ENCODE data around the gene NFATC1. TPM values are rescaled to one million over a fixed set of nuclear protein-coding genes. Genes with fewer than 3 reads are reported as not detected.

NFATC1 gene
- total and polyA plus RNA-seq, 5 donors = 14.7 to 25.3 (median 20.3) TPM

- Histone ChIP-seq H3K27ac (ENCODE audit: low read length) (no peak overlapping the region), H3K27me3 (ENCODE audit: control insufficient read depth, insufficient read depth) (no peaks in the 10 kb centered on the region), H3K4me1 (ENCODE audit: control insufficient read depth, insufficient read depth, low read length) (no peaks in the 10 kb centered on the region), H3K4me3 (ENCODE audit: low read length) (no peak overlapping the region), H3K9me3 (ENCODE audit: control insufficient read depth, low read length) (peaks cover 3% of the 10 kb centered on the region)
- 75% methylated on average over 16 of the region's 16 CpGs for WGBS
- intact Hi-C loops (cut with DNase I) = no loop called here
- no peak for ATAC-seq
- peak in 2 of 3 donors; percentile 25 to 29 for DNase-seq
These were observed 144.6 kb downstream of the NFATC1 start for GRCh38 chr18:79540161-79540903.

GRCh38 chr18:79540904-79541282, 145.2 kb downstream of the NFATC1 start:
- H3K27ac ChIP-seq (ENCODE audit: low read length) = no peak overlapping the region
- peaks cover 3% of the 10 kb centered on the region for H3K9me3 ChIP-seq (ENCODE audit: control insufficient read depth, low read length)
- no peaks in the 10 kb centered on the region for H3K27me3 ChIP-seq (ENCODE audit: control insufficient read depth, insufficient read depth)
- WGBS = 73% methylated on average over 12 of the region's 12 CpGs
- intact Hi-C loops (cut with DNase I) = no loop called here
- DNase-seq (peak in 1 of 3 donors; percentile 39), ATAC-seq (no peak)
- no peak overlapping the region for H3K4me3 ChIP-seq (ENCODE audit: low read length)
- H3K4me1 ChIP-seq (ENCODE audit: control insufficient read depth, insufficient read depth, low read length) = no peaks in the 10 kb centered on the region

- WGBS = 92% methylated on average over 2 of the region's 2 CpGs
- Histone ChIP-seq H3K4me1 (ENCODE audit: control insufficient read depth, insufficient read depth, low read length) (no peaks in the 10 kb centered on the region), H3K4me3 (ENCODE audit: low read length) (no peak overlapping the region), H3K27me3 (ENCODE audit: control insufficient read depth, insufficient read depth) (no peaks in the 10 kb centered on the region), H3K9me3 (ENCODE audit: control insufficient read depth, low read length) (peaks cover 3% of the 10 kb centered on the region), H3K27ac (ENCODE audit: low read length) (no peak overlapping the region)
- DNase-seq (no peak), ATAC-seq (no peak)
- intact Hi-C loops (cut with DNase I) = no loop called here
These were observed 146.5 kb downstream of the NFATC1 start for GRCh38 chr18:79542213-79542612.

GRCh38 chr18:79542876-79543750, 147.4 kb downstream of the NFATC1 start:
- Histone ChIP-seq H3K27me3 (ENCODE audit: control insufficient read depth, insufficient read depth) (no peaks in the 10 kb centered on the region), H3K4me3 (ENCODE audit: low read length) (no peak overlapping the region), H3K4me1 (ENCODE audit: control insufficient read depth, insufficient read depth, low read length) (no peaks in the 10 kb centered on the region), H3K27ac (ENCODE audit: low read length) (peak overlapping the region; percentile 10), H3K9me3 (ENCODE audit: control insufficient read depth, low read length) (no peaks in the 10 kb centered on the region)
- ATAC-seq = peak; percentile 85 to 86
- intact Hi-C loops (cut with DNase I) = no loop called here
- DNase-seq = peak; percentile 62 to 89 (median 83)
- 68% methylated on average over 15 of the region's 15 CpGs for WGBS

- DNase-seq (peak in 2 of 3 donors; percentile 84 to 86), ATAC-seq (peak; percentile 52 to 53)
- no peaks in the 10 kb centered on the region for H3K9me3 ChIP-seq (ENCODE audit: control insufficient read depth, low read length)
- intact Hi-C loops (cut with DNase I) = no loop called here
- H3K27me3 ChIP-seq (ENCODE audit: control insufficient read depth, insufficient read depth) = no peaks in the 10 kb centered on the region
- no peaks in the 10 kb centered on the region for H3K4me1 ChIP-seq (ENCODE audit: control insufficient read depth, insufficient read depth, low read length)
- no peak overlapping the region for H3K4me3 ChIP-seq (ENCODE audit: low read length)
- no peak overlapping the region for H3K27ac ChIP-seq (ENCODE audit: low read length)
- 60% methylated on average over 21 of the region's 21 CpGs for WGBS
These were observed 148.2 kb downstream of the NFATC1 start for GRCh38 chr18:79543861-79544385.

- Histone ChIP-seq H3K4me1 (ENCODE audit: control insufficient read depth, insufficient read depth, low read length) (no peaks in the 10 kb centered on the region), H3K27me3 (ENCODE audit: control insufficient read depth, insufficient read depth) (no peaks in the 10 kb centered on the region), H3K4me3 (ENCODE audit: low read length) (no peak overlapping the region), H3K9me3 (ENCODE audit: control insufficient read depth, low read length) (no peaks in the 10 kb centered on the region), H3K27ac (ENCODE audit: low read length) (no peak overlapping the region)
- 47% methylated on average over 23 of the region's 23 CpGs for WGBS
- DNase-seq = peak in 2 of 3 donors; percentile 14 to 37
- intact Hi-C loops (cut with DNase I) = no loop called here
- ATAC-seq = peak; percentile 65
These were observed 148.7 kb downstream of the NFATC1 start for GRCh38 chr18:79544386-79544963.

GRCh38 chr18:79545255-79545654, 149.5 kb downstream of the NFATC1 start:
- Histone ChIP-seq H3K4me1 (ENCODE audit: control insufficient read depth, insufficient read depth, low read length) (no peaks in the 10 kb centered on the region), H3K27me3 (ENCODE audit: control insufficient read depth, insufficient read depth) (no peaks in the 10 kb centered on the region), H3K9me3 (ENCODE audit: control insufficient read depth, low read length) (no peaks in the 10 kb centered on the region), H3K4me3 (ENCODE audit: low read length) (no peak overlapping the region), H3K27ac (ENCODE audit: low read length) (no peak overlapping the region)
- ATAC-seq = no peak
- DNase-seq = peak in 2 of 3 donors; percentile 10 to 46
- 90% methylated on average over 20 of the region's 20 CpGs for WGBS
- intact Hi-C loops (cut with DNase I) = no loop called here

GRCh38 chr18:79545736-79546171, 150.0 kb downstream of the NFATC1 start:
- ATAC-seq (no peak), DNase-seq (peak in 1 of 3 donors; percentile 50)
- H3K4me3 ChIP-seq (ENCODE audit: low read length) = no peak overlapping the region
- WGBS = 84% methylated on average over 18 of the region's 18 CpGs
- H3K27ac ChIP-seq (ENCODE audit: low read length) = no peak overlapping the region
- no peaks in the 10 kb centered on the region for H3K27me3 ChIP-seq (ENCODE audit: control insufficient read depth, insufficient read depth)
- no peaks in the 10 kb centered on the region for H3K9me3 ChIP-seq (ENCODE audit: control insufficient read depth, low read length)
- H3K4me1 ChIP-seq (ENCODE audit: control insufficient read depth, insufficient read depth, low read length) = no peaks in the 10 kb centered on the region
- intact Hi-C loops (cut with DNase I) = no loop called here

GRCh38 chr18:79546781-79547272, 151.1 kb downstream of the NFATC1 start:
- H3K4me1 ChIP-seq (ENCODE audit: control insufficient read depth, insufficient read depth, low read length) = no peaks in the 10 kb centered on the region
- H3K9me3 ChIP-seq (ENCODE audit: control insufficient read depth, low read length) = no peaks in the 10 kb centered on the region
- H3K4me3 ChIP-seq (ENCODE audit: low read length) = no peak overlapping the region
- no peak overlapping the region for H3K27ac ChIP-seq (ENCODE audit: low read length)
- ATAC-seq (no peak), DNase-seq (peak in 2 of 3 donors; percentile 35 to 53)
- H3K27me3 ChIP-seq (ENCODE audit: control insufficient read depth, insufficient read depth) = no peaks in the 10 kb centered on the region
- 85% methylated on average over 23 of the region's 23 CpGs for WGBS
- intact Hi-C loops (cut with DNase I) = no loop called here

- Histone ChIP-seq H3K9me3 (ENCODE audit: control insufficient read depth, low read length) (no peaks in the 10 kb centered on the region), H3K4me3 (ENCODE audit: low read length) (no peak overlapping the region), H3K27ac (ENCODE audit: low read length) (no peak overlapping the region), H3K4me1 (ENCODE audit: control insufficient read depth, insufficient read depth, low read length) (no peaks in the 10 kb centered on the region), H3K27me3 (ENCODE audit: control insufficient read depth, insufficient read depth) (no peaks in the 10 kb centered on the region)
- DNase-seq = peak; percentile 10 to 66 (median 47)
- ATAC-seq = no peak
- WGBS = 82% methylated on average over 36 of the region's 36 CpGs
- intact Hi-C loops (cut with DNase I) = no loop called here
These were observed 151.8 kb downstream of the NFATC1 start for GRCh38 chr18:79547413-79548076.
